Measurements from ENCODE around the gene TMEM202.
"Not testable (repeated sequence)": the region's sequence is repeated elsewhere in the genome, so short reads cannot be mapped to it uniquely, and the experiment has no call there.

The TMEM202 gene

DNA sequence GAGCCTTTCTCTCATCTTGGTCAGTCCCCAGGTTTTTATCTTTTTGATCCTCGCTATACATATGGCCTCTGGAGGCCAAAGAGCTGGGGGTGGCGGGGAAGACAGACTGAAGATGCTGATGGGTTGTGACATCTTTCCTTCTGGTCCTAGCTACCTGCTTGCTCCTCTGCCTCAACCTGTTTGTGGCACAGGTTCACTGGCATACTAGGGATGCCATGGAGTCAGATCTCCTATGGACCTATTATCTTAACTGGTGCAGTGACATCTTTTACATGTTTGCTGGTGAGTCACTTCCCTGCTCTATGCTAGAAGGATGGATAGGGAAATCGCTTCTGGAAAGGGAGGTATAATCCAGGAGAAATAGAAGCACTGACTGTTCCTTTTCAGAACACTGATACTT is 8.8 kb downstream of the TMEM202 start:
- TF ChIP-seq, protein P1, sequence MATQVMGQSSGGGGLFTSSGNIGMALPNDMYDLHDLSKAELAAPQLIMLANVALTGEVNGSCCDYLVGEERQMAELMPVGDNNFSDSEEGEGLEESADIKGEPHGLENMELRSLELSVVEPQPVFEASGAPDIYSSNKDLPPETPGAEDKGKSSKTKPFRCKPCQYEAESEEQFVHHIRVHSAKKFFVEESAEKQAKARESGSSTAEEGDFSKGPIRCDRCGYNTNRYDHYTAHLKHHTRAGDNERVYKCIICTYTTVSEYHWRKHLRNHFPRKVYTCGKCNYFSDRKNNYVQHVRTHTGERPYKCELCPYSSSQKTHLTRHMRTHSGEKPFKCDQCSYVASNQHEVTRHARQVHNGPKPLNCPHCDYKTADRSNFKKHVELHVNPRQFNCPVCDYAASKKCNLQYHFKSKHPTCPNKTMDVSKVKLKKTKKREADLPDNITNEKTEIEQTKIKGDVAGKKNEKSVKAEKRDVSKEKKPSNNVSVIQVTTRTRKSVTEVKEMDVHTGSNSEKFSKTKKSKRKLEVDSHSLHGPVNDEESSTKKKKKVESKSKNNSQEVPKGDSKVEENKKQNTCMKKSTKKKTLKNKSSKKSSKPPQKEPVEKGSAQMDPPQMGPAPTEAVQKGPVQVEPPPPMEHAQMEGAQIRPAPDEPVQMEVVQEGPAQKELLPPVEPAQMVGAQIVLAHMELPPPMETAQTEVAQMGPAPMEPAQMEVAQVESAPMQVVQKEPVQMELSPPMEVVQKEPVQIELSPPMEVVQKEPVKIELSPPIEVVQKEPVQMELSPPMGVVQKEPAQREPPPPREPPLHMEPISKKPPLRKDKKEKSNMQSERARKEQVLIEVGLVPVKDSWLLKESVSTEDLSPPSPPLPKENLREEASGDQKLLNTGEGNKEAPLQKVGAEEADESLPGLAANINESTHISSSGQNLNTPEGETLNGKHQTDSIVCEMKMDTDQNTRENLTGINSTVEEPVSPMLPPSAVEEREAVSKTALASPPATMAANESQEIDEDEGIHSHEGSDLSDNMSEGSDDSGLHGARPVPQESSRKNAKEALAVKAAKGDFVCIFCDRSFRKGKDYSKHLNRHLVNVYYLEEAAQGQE (IDR thresholded peaks at IDR 0.05; ENCODE audit: insufficient replicate concordance, low read depth): no peak
- TF ChIP-seq, protein P2, sequence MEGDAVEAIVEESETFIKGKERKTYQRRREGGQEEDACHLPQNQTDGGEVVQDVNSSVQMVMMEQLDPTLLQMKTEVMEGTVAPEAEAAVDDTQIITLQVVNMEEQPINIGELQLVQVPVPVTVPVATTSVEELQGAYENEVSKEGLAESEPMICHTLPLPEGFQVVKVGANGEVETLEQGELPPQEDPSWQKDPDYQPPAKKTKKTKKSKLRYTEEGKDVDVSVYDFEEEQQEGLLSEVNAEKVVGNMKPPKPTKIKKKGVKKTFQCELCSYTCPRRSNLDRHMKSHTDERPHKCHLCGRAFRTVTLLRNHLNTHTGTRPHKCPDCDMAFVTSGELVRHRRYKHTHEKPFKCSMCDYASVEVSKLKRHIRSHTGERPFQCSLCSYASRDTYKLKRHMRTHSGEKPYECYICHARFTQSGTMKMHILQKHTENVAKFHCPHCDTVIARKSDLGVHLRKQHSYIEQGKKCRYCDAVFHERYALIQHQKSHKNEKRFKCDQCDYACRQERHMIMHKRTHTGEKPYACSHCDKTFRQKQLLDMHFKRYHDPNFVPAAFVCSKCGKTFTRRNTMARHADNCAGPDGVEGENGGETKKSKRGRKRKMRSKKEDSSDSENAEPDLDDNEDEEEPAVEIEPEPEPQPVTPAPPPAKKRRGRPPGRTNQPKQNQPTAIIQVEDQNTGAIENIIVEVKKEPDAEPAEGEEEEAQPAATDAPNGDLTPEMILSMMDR (IDR thresholded peaks at IDR 0.05; ENCODE audit: insufficient read depth, low read length): no peak
- TF ChIP-seq GABPA (IDR thresholded peaks at IDR 0.05; ENCODE audit: low read depth) (no peak), POLR2AphosphoS5 (IDR thresholded peaks at IDR 0.05; ENCODE audit: low read depth) (no peak), SPI1 (IDR thresholded peaks at IDR 0.05; ENCODE audit: borderline replicate concordance, low read depth) (no peak)

DNA sequence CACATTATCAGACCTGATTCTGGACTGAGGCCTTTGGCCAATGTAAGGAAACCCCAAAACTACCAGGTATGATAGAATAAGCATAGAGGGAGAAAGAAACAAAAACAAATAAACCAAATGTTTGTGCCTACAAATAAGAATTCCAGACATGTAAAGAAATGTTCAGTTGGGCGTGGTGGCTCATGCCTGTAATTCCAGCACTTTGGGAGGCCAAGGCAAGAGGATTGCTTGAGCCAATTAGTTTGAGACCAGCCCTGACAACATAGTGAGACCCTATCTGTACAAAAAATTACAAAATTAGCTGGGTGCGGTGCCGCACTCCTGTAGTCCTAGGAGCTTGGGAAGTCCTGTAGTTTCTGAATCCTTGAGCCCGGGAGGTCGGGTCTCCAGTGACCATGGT is 13.0 kb downstream of the TMEM202 start:
- no peaks in the 10 kb centered on the region for H3K27me3 ChIP-seq (ENCODE audit: insufficient read depth, poor library complexity, severe bottlenecking)
- H3K4me3 ChIP-seq (replicated peaks; ENCODE audit: insufficient read depth, low read length): no peak overlapping the region
- TF ChIP-seq POLR2AphosphoS5 (IDR thresholded peaks at IDR 0.05; ENCODE audit: low read depth) (no peak), SPI1 (IDR thresholded peaks at IDR 0.05; ENCODE audit: borderline replicate concordance, low read depth) (no peak), GABPA (IDR thresholded peaks at IDR 0.05; ENCODE audit: low read depth) (no peak)
- TF ChIP-seq, protein P2 (IDR thresholded peaks at IDR 0.05; ENCODE audit: insufficient read depth, low read length): no peak
- TF ChIP-seq, protein P1 (IDR thresholded peaks at IDR 0.05; ENCODE audit: insufficient replicate concordance, low read depth): no peak
- H3K27ac ChIP-seq (replicated peaks): no peak overlapping the region
- no peak for DNase-seq (ENCODE audit: low read depth in 1 of 2, low spot score in 1 of 2)

More for the DNA sequence above, 8.8 kb downstream of the TMEM202 start:
- no peaks in the 10 kb centered on the region for H3K27me3 ChIP-seq (ENCODE audit: insufficient read depth, poor library complexity, severe bottlenecking)
- DNase-seq (ENCODE audit: low read depth in 1 of 2, low spot score in 1 of 2): no peak
- H3K27ac ChIP-seq (replicated peaks): no peak overlapping the region
- no peak overlapping the region for H3K4me3 ChIP-seq (replicated peaks; ENCODE audit: insufficient read depth, low read length)

DNA sequence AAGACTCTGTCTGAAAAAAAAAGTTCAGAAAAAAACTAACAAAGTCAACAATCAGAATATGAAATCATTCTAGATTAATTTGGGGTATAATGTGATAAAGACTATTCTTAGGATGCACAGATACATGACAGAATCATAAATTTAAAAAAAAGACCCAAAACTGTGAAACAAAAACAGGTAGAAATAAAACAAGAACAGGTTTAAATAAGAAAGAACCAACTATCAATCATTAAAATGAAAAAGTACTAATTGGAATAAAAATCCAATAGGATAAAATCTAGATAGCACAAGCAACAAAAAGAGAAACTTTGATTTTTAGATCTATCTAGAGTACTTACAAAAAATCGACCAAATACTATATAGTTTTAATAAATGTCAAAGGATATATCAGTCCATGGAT is 13.4 kb downstream of the TMEM202 start:
- no peak for DNase-seq (ENCODE audit: low read depth in 1 of 2, low spot score in 1 of 2)
- no peak overlapping the region for H3K4me3 ChIP-seq (replicated peaks; ENCODE audit: insufficient read depth, low read length)
- TF ChIP-seq SPI1 (IDR thresholded peaks at IDR 0.05; ENCODE audit: borderline replicate concordance, low read depth) (no peak), GABPA (IDR thresholded peaks at IDR 0.05; ENCODE audit: low read depth) (no peak), POLR2AphosphoS5 (IDR thresholded peaks at IDR 0.05; ENCODE audit: low read depth) (no peak)
- TF ChIP-seq, protein P2 (IDR thresholded peaks at IDR 0.05; ENCODE audit: insufficient read depth, low read length): no peak
- TF ChIP-seq, protein P1 (IDR thresholded peaks at IDR 0.05; ENCODE audit: insufficient replicate concordance, low read depth): no peak
- H3K27ac ChIP-seq (replicated peaks): no peak overlapping the region
- H3K27me3 ChIP-seq (ENCODE audit: insufficient read depth, poor library complexity, severe bottlenecking): no peaks in the 10 kb centered on the region

DNA sequence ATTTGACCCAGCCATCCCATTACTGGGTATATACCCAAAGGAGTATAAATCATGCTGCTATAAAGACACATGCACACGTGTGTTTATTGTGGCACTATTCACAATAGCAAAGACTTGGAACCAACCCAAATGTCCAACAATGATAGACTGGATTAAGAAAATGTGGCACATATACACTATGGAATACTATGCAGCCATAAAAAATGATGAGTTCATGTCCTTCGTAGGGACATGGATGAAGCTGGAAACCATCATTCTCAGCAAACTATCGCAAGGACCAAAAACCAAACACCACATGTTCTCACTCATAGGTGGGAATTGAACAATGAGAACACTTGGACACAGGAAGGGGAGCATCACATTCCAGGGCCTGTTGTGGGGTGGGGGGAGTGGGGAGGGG is 15.2 kb downstream of the TMEM202 start:
- H3K27ac ChIP-seq (replicated peaks); H3K4me3 ChIP-seq (replicated peaks; ENCODE audit: insufficient read depth, low read length); H3K27me3 ChIP-seq (ENCODE audit: insufficient read depth, poor library complexity, severe bottlenecking); DNase-seq (ENCODE audit: low read depth in 1 of 2, low spot score in 1 of 2): not testable (repeated sequence)
